Stomach (tissue), 9 donors: ENCODE data around the gene SMTNL1. TPM values are rescaled to one million over a fixed set of nuclear protein-coding genes. Genes with fewer than 3 reads are reported as not detected.

Source experiments
- DNase-seq, 2 donors: peaks; one replicate each; pipeline versions ENCODE4 v3.0.0 to v3.0.0-alpha.2; 2013 to 2019
- H3K27ac ChIP-seq, 5 donors: fragments of 200-600 bp in 4 of 5; sonication (generic) in 4 of 5; one replicate each; pipeline ENCODE4 v1.5.1; 2013 to 2019; ENCODE audit warnings: mild to moderate bottlenecking in 1 of 5, moderate library complexity in 1 of 5
- H3K27me3 ChIP-seq, 3 donors: fragments of 200-600 bp; sonication (generic); one replicate each; pipeline ENCODE4 v1.5.1; 2017 to 2019; ENCODE audit warnings: mixed run types in 1 of 3
- H3K36me3 ChIP-seq, 4 donors: fragments of 200-600 bp; sonication (generic); 1 replicate in 3 of 4; 2 replicates in 1 of 4; pipeline ENCODE4 v1.5.1; 2016 to 2019
- H3K4me1 ChIP-seq, 4 donors: fragments of 200-600 bp; sonication (generic); one replicate each; pipeline ENCODE4 v1.5.1; 2016 to 2019
- H3K4me3 ChIP-seq, 4 donors: fragments of 200-600 bp; sonication (generic) in 3 of 4; one replicate each; pipeline ENCODE4 v1.5.1; 2016 to 2019; ENCODE audit warnings: mild to moderate bottlenecking in 1 of 4
- H3K9me3 ChIP-seq, 4 donors: fragments of 200-600 bp; sonication (generic); one replicate each; pipeline ENCODE4 v1.5.1; 2016 to 2019
- EP300 ChIP-seq: sonication (generic); formaldehyde crosslinking; IDR thresholded peaks from one replicate; pipeline ENCODE4 v1.6.1; 2017; ENCODE audit warnings: antibody characterized with exemption
- POLR2A ChIP-seq, 4 donors: fragments of 450-650 bp; IDR thresholded peaks; one replicate each; pipeline ENCODE4 v1.6.1; 2016; ENCODE audit warnings: antibody characterized with exemption in 4 of 4, control low read depth in 2 of 4, mild to moderate bottlenecking in 1 of 4, moderate library complexity in 1 of 4
- POLR2AphosphoS5 ChIP-seq, 3 donors: sonication (generic); formaldehyde crosslinking; IDR thresholded peaks; one replicate each; pipeline ENCODE4 v1.6.1; 2016; ENCODE audit warnings: antibody characterized with exemption in 3 of 3
- WGBS, 5 donors: extraction: QIAGEN DNeasy Blood & Tissue Kit in 3 of 5; methylation state at CpG; one replicate each; pipeline versions ENCODE4 v1.1.5 to v1.1.7; 2013 to 2018; 5-methylcytosine and 5-hydroxymethylcytosine counted together
- intact Hi-C: fragments of 100-400 bp; cut with DNase I; formaldehyde crosslinking; loops from one replicate; pipeline ENCODE4 v1.15.1; 2023; ENCODE audit warnings: low total_unique reads
- polyA plus RNA-seq, 3 donors: library from polyadenylated mRNA; stranded (reverse); fragments of 200-250 nt; gene quantifications; one replicate each; pipeline ENCODE4 v1.2.3, GENCODE V29; 2013
- total RNA-seq, 5 donors: library from RNA; depleted of rRNA; stranded (reverse); fragments of >200 nt; gene quantifications; one replicate each; pipeline versions ENCODE4 v1.1.0 to v1.2.3, GENCODE V29; 2014 to 2016
- TF ChIP-seq, protein P1 (sequence below), 7 experiments: fragments of 450-650 bp in 4 of 7; fragments of 200-600 bp in 3 of 7; sonication (generic) in 3 of 7; IDR thresholded peaks; one replicate each; pipeline ENCODE4 v1.5.1; 2016 to 2019; ENCODE audit warnings: antibody characterized with exemption in 7 of 7, control low read depth in 2 of 7, mild to moderate bottlenecking in 1 of 7
- donor health status: healthy with polysubstance abuse.
- donor health status: Bipolar disorder and iron deficiency.
- donor health status: healthy.

SMTNL1 gene
- total and polyA plus RNA-seq, 8 donors: not detected

DNA sequence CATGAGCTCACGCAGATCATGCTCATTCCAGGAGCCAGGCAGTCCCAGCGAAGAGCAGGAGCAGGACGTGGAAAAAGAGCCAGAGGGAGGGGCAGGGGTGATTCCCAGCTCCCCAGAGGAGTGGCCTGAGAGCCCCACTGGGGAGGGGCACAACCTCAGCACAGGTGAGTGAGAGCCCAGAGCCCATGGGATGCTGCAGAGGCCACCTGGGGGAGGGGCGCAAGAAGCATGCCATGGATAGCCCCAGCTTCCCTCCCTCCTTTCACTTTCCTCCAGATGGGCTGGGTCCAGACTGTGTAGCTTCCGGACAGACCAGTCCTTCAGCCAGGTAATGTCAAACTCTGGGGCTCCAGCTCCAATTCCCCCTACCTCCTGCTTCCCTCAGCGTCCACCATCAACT, 6.2 kb downstream of the SMTNL1 start:
- DNase-seq: no peak
- TF ChIP-seq, protein P1, sequence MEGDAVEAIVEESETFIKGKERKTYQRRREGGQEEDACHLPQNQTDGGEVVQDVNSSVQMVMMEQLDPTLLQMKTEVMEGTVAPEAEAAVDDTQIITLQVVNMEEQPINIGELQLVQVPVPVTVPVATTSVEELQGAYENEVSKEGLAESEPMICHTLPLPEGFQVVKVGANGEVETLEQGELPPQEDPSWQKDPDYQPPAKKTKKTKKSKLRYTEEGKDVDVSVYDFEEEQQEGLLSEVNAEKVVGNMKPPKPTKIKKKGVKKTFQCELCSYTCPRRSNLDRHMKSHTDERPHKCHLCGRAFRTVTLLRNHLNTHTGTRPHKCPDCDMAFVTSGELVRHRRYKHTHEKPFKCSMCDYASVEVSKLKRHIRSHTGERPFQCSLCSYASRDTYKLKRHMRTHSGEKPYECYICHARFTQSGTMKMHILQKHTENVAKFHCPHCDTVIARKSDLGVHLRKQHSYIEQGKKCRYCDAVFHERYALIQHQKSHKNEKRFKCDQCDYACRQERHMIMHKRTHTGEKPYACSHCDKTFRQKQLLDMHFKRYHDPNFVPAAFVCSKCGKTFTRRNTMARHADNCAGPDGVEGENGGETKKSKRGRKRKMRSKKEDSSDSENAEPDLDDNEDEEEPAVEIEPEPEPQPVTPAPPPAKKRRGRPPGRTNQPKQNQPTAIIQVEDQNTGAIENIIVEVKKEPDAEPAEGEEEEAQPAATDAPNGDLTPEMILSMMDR (IDR thresholded peaks at IDR 0.05): no peak
- no peak for TF ChIP-seq POLR2A (IDR thresholded peaks at IDR 0.05)
- TF ChIP-seq EP300: no peak
- TF ChIP-seq POLR2AphosphoS5 (IDR thresholded peaks at IDR 0.05): no peak
- no peaks in the 10 kb centered on the region for H3K27me3 ChIP-seq
- H3K36me3 ChIP-seq: peaks cover 0 to 29% (median 26%) of the 10 kb centered on the region in 4 donors
- H3K9me3 ChIP-seq: no peaks in the 10 kb centered on the region
- intact Hi-C loops: no loop called here
- H3K4me1 ChIP-seq: no peaks in the 10 kb centered on the region
- no peak overlapping the region for H3K27ac ChIP-seq
- 26 to 40% (median 34%) methylated on average over 5 to 6 of the region's 6 CpGs for WGBS, 5 donors
- H3K4me3 ChIP-seq: no peak overlapping the region

DNA sequence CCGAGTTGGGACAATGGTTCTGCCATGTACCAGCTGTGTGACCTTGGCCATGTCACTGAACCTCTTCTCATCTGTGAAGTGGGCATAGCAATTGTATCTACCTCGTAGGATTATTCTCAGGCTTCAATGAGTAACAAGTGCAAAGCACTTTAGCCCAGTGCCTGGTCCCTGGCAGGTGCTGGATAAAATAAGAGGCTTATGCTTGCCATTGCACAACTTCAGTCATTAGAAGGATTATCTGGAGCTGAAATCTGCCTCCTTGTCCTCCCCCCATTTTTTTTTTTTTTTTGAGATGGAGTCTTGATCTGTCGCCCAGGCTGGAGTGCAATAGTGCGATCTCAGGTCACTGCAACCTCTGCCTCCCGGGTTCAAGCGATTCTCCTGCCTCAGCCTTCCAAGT, 7.2 kb downstream of the SMTNL1 start:
- WGBS, 5 donors: 88 to 95% (median 92%) methylated on average over 6 of the region's 6 CpGs

DNA sequence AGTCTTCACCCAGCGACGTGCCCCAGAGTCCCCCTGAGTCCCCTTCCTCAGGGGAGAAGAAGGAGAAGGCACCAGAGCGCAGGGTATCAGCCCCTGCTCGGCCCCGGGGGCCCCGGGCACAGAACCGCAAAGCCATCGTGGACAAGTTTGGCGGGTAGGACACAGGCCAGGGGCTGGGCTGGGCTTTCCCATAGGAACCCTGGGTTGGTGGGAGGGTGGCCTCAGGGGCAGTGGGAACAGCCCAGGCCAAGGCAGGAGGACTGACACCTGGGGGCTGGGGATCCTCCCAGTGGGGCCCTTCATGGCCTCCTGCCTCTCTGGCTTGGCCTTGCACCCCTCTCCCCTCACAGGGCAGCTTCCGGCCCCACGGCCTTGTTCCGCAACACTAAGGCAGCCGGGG, 8.5 kb downstream of the SMTNL1 start:
- no peak for TF ChIP-seq POLR2A (IDR thresholded peaks at IDR 0.05)
- TF ChIP-seq EP300: no peak
- TF ChIP-seq, protein P1 (IDR thresholded peaks at IDR 0.05): no peak
- TF ChIP-seq POLR2AphosphoS5 (IDR thresholded peaks at IDR 0.05): no peak
- no peak for DNase-seq
- Histone ChIP-seq H3K4me3 (no peak overlapping the region), H3K27me3 (no peaks in the 10 kb centered on the region), H3K4me1 (no peaks in the 10 kb centered on the region), H3K27ac (no peak overlapping the region), H3K9me3 (no peaks in the 10 kb centered on the region), H3K36me3 (peaks cover 18 to 49% (median 47%) of the 10 kb centered on the region in 4 donors)
- whole genome bisulfite sequencing, 5 donors: 87 to 94% (median 94%) methylated on average over 8 to 13 of the region's 13 CpGs
- intact Hi-C loops: no loop called here

More for the DNA sequence above, 7.2 kb downstream of the SMTNL1 start:
- H3K36me3 ChIP-seq: peaks cover 5 to 36% (median 34%) of the 10 kb centered on the region in 4 donors
- H3K4me1 ChIP-seq: no peaks in the 10 kb centered on the region
- no peaks in the 10 kb centered on the region for H3K27me3 ChIP-seq
- intact Hi-C loops: no loop called here
- no peak overlapping the region for H3K27ac ChIP-seq
- H3K9me3 ChIP-seq: no peaks in the 10 kb centered on the region
- no peak for DNase-seq
- no peak for TF ChIP-seq POLR2AphosphoS5 (IDR thresholded peaks at IDR 0.05)
- TF ChIP-seq EP300: no peak
- TF ChIP-seq, protein P1 (IDR thresholded peaks at IDR 0.05): no peak
- H3K4me3 ChIP-seq: no peak overlapping the region

DNA sequence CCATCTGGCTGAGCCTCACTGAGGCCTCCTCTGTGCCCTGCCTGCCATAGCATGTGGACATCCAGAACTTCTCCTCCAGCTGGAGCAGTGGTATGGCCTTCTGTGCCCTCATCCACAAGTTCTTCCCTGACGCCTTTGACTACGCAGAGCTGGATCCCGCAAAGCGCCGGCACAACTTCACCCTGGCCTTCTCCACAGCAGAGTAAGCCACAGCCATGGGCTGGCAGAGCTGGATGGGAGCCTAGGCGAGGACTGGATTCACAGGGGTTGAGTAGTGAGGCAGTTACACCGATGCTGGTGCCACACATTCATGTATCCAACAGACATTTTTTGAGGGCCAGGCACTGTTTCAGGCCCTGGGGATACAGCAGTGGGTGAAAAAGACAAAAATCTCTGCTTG, 9.1 kb downstream of the SMTNL1 start:
- DNase-seq: no peak
- no peaks in the 10 kb centered on the region for H3K9me3 ChIP-seq
- 95 to 100% (median 98%) methylated on average over 6 to 7 of the region's 7 CpGs for WGBS, 5 donors
- peaks cover 20 to 55% (median 53%) of the 10 kb centered on the region in 4 donors for H3K36me3 ChIP-seq
- no peaks in the 10 kb centered on the region for H3K4me1 ChIP-seq
- no peaks in the 10 kb centered on the region for H3K27me3 ChIP-seq
- TF ChIP-seq, protein P1 (IDR thresholded peaks at IDR 0.05): no peak
- TF ChIP-seq POLR2AphosphoS5 (IDR thresholded peaks at IDR 0.05): no peak
- no peak for TF ChIP-seq EP300
- no peak for TF ChIP-seq POLR2A (IDR thresholded peaks at IDR 0.05)
- intact Hi-C loops: no loop called here
- no peak overlapping the region for H3K27ac ChIP-seq
- no peak overlapping the region for H3K4me3 ChIP-seq
